PC-9 (cell line): Measurements from ENCODE around the gene SMKR1.

Experiments
- CTCF ChIP-seq: fragments of 200-600 bp; sonication (generic); conservative IDR thresholded peaks from 2 replicates; pipeline ENCODE4 v1.6.1; 2017; ENCODE audit warnings: mixed run types, antibody characterized with exemption, mild to moderate bottlenecking, moderate library complexity
- EZH2 ChIP-seq: fragments of 200-600 bp; sonication (generic); IDR thresholded peaks from 2 replicates; pipeline ENCODE4 v1.8.0; 2017; ENCODE audit warnings: antibody characterized with exemption, low read depth

- no peak for TF ChIP-seq EZH2
- no peak for TF ChIP-seq CTCF
These were observed 58.5 kb downstream of the SMKR1 start for GRCh38 chr7:129560831-129561230.
